ENCODE results near the gene ATF7IP2. TPM values are rescaled to one million over a fixed set of nuclear protein-coding genes. Genes with fewer than 3 reads are reported as not detected.
"Not testable (repeated sequence)": the region's sequence is repeated elsewhere in the genome, so short reads cannot be mapped to it uniquely, and the experiment has no call there.

Gene ATF7IP2
- total RNA-seq, 1 experiment from 2014 or later = 22.8 TPM

DNA sequence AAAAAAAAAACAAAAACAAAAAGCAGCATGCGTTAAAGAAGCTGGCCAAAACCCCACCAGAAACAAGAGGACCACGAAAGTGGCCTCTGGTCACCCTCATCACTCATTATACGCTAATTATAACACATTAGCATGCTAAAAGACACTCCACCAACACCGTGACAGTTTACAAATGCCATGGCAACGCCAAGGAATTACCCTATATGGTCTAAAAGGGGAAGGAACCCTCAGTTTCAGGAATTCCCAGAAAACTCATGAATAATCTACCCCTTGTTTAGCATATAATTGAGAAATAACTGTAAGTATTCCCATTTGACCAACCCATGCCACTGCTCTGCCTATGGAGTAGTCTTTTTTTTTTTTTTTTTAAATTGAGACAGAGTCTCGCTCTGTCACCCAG, 116.9 kb downstream of the ATF7IP2 start (continued):
- TF ChIP-seq, protein P1, sequence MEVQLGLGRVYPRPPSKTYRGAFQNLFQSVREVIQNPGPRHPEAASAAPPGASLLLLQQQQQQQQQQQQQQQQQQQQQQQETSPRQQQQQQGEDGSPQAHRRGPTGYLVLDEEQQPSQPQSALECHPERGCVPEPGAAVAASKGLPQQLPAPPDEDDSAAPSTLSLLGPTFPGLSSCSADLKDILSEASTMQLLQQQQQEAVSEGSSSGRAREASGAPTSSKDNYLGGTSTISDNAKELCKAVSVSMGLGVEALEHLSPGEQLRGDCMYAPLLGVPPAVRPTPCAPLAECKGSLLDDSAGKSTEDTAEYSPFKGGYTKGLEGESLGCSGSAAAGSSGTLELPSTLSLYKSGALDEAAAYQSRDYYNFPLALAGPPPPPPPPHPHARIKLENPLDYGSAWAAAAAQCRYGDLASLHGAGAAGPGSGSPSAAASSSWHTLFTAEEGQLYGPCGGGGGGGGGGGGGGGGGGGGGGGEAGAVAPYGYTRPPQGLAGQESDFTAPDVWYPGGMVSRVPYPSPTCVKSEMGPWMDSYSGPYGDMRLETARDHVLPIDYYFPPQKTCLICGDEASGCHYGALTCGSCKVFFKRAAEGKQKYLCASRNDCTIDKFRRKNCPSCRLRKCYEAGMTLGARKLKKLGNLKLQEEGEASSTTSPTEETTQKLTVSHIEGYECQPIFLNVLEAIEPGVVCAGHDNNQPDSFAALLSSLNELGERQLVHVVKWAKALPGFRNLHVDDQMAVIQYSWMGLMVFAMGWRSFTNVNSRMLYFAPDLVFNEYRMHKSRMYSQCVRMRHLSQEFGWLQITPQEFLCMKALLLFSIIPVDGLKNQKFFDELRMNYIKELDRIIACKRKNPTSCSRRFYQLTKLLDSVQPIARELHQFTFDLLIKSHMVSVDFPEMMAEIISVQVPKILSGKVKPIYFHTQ (CRISPR knock-in tag; IDR thresholded peaks at IDR 0.05) = no peak

DNA sequence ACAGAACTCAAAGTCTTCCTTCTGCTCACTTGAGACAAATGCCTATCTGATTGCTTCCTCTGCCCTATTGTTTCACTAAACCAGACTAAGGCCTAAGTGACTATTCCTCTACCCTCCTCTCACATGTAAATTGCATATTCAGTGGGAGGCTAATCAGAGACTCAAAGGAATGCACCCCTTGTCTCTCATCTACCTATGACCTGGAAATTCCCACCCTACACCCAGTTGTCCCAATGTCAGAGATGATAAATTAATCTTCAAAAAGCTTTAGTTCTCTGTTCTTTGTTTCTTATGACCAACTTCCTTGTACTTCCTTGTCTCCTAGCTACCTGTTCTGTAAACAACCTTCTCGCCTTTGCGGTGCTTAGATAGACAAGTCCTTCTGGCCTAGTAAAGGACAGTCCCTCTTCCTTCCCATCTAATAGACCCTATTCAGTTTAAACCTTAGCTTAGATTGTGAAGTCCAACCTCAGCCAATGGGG, 118.6 kb downstream of the ATF7IP2 start:
- peaks cover 45% of the 10 kb centered on the region for H3K4me1 Mint-ChIP-seq

GRCh38 chr16:10505286-10505685, 119.4 kb downstream of the ATF7IP2 start:
- not testable (repeated sequence) for DNase-seq (ENCODE audit: low spot score)

More for the DNA sequence above, 118.6 kb downstream of the ATF7IP2 start:
- CTCF ChIA-PET = interaction anchor here (0.6 to 1.1 kb wide), 6 partner anchors 17 to 1284 kb away, joined by 3 to 4 read pairs (median 3); partner anchors contain the start of gene GRIN2A
- Mint-ChIP-seq H3K27me3 (ENCODE audit: low read depth) (no peaks in the 10 kb centered on the region), H3K4me3 (no peak overlapping the region), H3K9me3 (peaks cover 21% of the 10 kb centered on the region), H3K27ac (peak overlapping the region; percentile 94), H3K36me3 (peaks cover 20% of the 10 kb centered on the region)
- no peak for DNase-seq (ENCODE audit: low spot score)
- TF ChIP-seq CREB1 (CRISPR knock-in tag; IDR thresholded peaks at IDR 0.05) (no peak), ZNF121 (CRISPR knock-in tag; IDR thresholded peaks at IDR 0.05) (no peak), RELA (CRISPR knock-in tag; IDR thresholded peaks at IDR 0.05; ENCODE audit: borderline replicate concordance) (no peak), KAT7 (CRISPR knock-in tag; IDR thresholded peaks at IDR 0.05; ENCODE audit: borderline replicate concordance) (no peak), ZNF416 (CRISPR knock-in tag; IDR thresholded peaks at IDR 0.05) (no peak), TP53 (CRISPR knock-in tag; IDR thresholded peaks at IDR 0.05) (no peak), ELF4 (CRISPR knock-in tag; IDR thresholded peaks at IDR 0.05; ENCODE audit: low read depth) (no peak), OVOL2 (CRISPR knock-in tag; IDR thresholded peaks at IDR 0.05; ENCODE audit: borderline replicate concordance) (no peak), HMGXB4 (CRISPR knock-in tag; IDR thresholded peaks at IDR 0.05) (no peak), FOXJ3 (CRISPR knock-in tag; IDR thresholded peaks at IDR 0.05; ENCODE audit: borderline replicate concordance) (no peak), CREM (CRISPR knock-in tag; IDR thresholded peaks at IDR 0.05) (no peak), NR3C1 (CRISPR knock-in tag; conservative IDR thresholded peaks at IDR 0.05; ENCODE audit: low read depth) (no peak), CTCF (IDR thresholded peaks at IDR 0.05) (no peak), IRF2 (CRISPR knock-in tag; IDR thresholded peaks at IDR 0.05; ENCODE audit: borderline replicate concordance, low read depth) (no peak)
- TF ChIP-seq, protein P2, sequence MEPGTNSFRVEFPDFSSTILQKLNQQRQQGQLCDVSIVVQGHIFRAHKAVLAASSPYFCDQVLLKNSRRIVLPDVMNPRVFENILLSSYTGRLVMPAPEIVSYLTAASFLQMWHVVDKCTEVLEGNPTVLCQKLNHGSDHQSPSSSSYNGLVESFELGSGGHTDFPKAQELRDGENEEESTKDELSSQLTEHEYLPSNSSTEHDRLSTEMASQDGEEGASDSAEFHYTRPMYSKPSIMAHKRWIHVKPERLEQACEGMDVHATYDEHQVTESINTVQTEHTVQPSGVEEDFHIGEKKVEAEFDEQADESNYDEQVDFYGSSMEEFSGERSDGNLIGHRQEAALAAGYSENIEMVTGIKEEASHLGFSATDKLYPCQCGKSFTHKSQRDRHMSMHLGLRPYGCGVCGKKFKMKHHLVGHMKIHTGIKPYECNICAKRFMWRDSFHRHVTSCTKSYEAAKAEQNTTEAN (CRISPR knock-in tag; IDR thresholded peaks at IDR 0.05) = no peak
- TF ChIP-seq, protein P3, sequence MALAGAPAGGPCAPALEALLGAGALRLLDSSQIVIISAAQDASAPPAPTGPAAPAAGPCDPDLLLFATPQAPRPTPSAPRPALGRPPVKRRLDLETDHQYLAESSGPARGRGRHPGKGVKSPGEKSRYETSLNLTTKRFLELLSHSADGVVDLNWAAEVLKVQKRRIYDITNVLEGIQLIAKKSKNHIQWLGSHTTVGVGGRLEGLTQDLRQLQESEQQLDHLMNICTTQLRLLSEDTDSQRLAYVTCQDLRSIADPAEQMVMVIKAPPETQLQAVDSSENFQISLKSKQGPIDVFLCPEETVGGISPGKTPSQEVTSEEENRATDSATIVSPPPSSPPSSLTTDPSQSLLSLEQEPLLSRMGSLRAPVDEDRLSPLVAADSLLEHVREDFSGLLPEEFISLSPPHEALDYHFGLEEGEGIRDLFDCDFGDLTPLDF (CRISPR knock-in tag; IDR thresholded peaks at IDR 0.05) = no peak
- TF ChIP-seq, protein P4, sequence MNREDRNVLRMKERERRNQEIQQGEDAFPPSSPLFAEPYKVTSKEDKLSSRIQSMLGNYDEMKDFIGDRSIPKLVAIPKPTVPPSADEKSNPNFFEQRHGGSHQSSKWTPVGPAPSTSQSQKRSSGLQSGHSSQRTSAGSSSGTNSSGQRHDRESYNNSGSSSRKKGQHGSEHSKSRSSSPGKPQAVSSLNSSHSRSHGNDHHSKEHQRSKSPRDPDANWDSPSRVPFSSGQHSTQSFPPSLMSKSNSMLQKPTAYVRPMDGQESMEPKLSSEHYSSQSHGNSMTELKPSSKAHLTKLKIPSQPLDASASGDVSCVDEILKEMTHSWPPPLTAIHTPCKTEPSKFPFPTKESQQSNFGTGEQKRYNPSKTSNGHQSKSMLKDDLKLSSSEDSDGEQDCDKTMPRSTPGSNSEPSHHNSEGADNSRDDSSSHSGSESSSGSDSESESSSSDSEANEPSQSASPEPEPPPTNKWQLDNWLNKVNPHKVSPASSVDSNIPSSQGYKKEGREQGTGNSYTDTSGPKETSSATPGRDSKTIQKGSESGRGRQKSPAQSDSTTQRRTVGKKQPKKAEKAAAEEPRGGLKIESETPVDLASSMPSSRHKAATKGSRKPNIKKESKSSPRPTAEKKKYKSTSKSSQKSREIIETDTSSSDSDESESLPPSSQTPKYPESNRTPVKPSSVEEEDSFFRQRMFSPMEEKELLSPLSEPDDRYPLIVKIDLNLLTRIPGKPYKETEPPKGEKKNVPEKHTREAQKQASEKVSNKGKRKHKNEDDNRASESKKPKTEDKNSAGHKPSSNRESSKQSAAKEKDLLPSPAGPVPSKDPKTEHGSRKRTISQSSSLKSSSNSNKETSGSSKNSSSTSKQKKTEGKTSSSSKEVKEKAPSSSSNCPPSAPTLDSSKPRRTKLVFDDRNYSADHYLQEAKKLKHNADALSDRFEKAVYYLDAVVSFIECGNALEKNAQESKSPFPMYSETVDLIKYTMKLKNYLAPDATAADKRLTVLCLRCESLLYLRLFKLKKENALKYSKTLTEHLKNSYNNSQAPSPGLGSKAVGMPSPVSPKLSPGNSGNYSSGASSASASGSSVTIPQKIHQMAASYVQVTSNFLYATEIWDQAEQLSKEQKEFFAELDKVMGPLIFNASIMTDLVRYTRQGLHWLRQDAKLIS (CRISPR knock-in tag; IDR thresholded peaks at IDR 0.05; ENCODE audit: borderline replicate concordance) = no peak
- POLR2A ChIA-PET = no interaction called here
- peak; percentile 78 for ATAC-seq

More at GRCh38 chr16:10505286-10505685, 119.4 kb downstream of the ATF7IP2 start:
- peaks cover 49% of the 10 kb centered on the region for H3K4me1 Mint-ChIP-seq
- ATAC-seq; POLR2A ChIA-PET; H3K27me3 Mint-ChIP-seq (ENCODE audit: low read depth); H3K4me3 Mint-ChIP-seq: not testable (repeated sequence)
- H3K36me3 Mint-ChIP-seq = peaks cover 20% of the 10 kb centered on the region
- H3K27ac Mint-ChIP-seq = peak overlapping the region; percentile 94
- CTCF ChIA-PET = interaction anchor here (0.9 to 1.0 kb wide), 2 partner anchors 205 to 1235 kb away, joined by 3 read pairs; no protein-coding TSS in a partner anchor
- peaks cover 21% of the 10 kb centered on the region for H3K9me3 Mint-ChIP-seq
